SJCRH30 (cell line): ENCODE data around the gene ULK3. TPM values are rescaled to one million over a fixed set of nuclear protein-coding genes. Genes with fewer than 3 reads are reported as not detected.

Experiments
- DNase-seq, 2 experiments: peaks; one replicate each; pipeline ENCODE4 v3.0.0-alpha.2; 2015 to 2020
- H3K27ac ChIP-seq: fragments of 250-450 bp; sonication (Bioruptor Pico); 2 replicates; pipeline ENCODE4 v1.5.1; 2020; ENCODE audit warnings: mild to moderate bottlenecking, moderate library complexity
- H3K27me3 ChIP-seq: fragments of 250-450 bp; sonication (Bioruptor Pico); 2 replicates; pipeline ENCODE4 v1.5.1; 2020; ENCODE audit warnings: mild to moderate bottlenecking, moderate library complexity
- H3K36me3 ChIP-seq: fragments of 250-450 bp; sonication (Bioruptor Pico); 2 replicates; pipeline ENCODE4 v1.5.1; 2020; ENCODE audit warnings: mild to moderate bottlenecking, moderate library complexity
- H3K4me1 ChIP-seq: fragments of 250-450 bp; sonication (Bioruptor Pico); 2 replicates; pipeline ENCODE4 v1.5.1; 2020; ENCODE audit warnings: mild to moderate bottlenecking, moderate library complexity
- H3K4me3 ChIP-seq: fragments of 250-450 bp; sonication (Bioruptor Pico); 2 replicates; pipeline ENCODE4 v1.5.1; 2020; ENCODE audit warnings: mild to moderate bottlenecking, moderate library complexity
- H3K9me3 ChIP-seq: fragments of 250-450 bp; sonication (Bioruptor Pico); replicated peaks from 2 replicates; pipeline ENCODE4 v1.5.1; 2020; ENCODE audit warnings: mild to moderate bottlenecking, moderate library complexity
- total RNA-seq: library from RNA; depleted of rRNA; stranded (reverse); fragments of >200 nt; shearing (Covaris generic); gene quantifications from 2 replicates; pipeline ENCODE4 v1.2.3, GENCODE V29; 2014

Gene ULK3
- total RNA-seq, 1 experiment from 2014 or later = 28.3 TPM

- peak; percentile 95 to 96 for DNase-seq
- Histone ChIP-seq H3K27me3 (0 out of 2 replicates have a peak, but pooled peaks cover under 1% of the 10 kb centered on the region), H3K4me1 (0 out of 2 replicates have a peak, but pooled peaks cover 5% of the 10 kb centered on the region), H3K36me3 (no peaks in the 10 kb centered on the region), H3K4me3 (peak within 1 kb of the TSS; percentile 98), H3K9me3 (no peaks in the 10 kb centered on the region), H3K27ac (peak within 1 kb of the TSS; percentile 83)
These were observed 30.2 kb upstream of the ULK3 start, which contains the start of gene SCAMP2 for GRCh38 chr15:74873036-74873755. SCAMP2 (minus strand) TSS chr15:74873365; CDS start chr15:74873255, 110 bp downstream.

- Histone ChIP-seq H3K36me3 (0 out of 2 replicates have a peak, but pooled peaks cover 5% of the 10 kb centered on the region), H3K27me3 (no peaks in the 10 kb centered on the region), H3K9me3 (no peaks in the 10 kb centered on the region), H3K27ac (peak overlapping the region; percentile 83), H3K4me3 (peak overlapping the region; percentile 98), H3K4me1 (0 out of 2 replicates have a peak, but pooled peaks cover 5% of the 10 kb centered on the region)
- no peak for DNase-seq
These were observed 29.7 kb upstream of the ULK3 start for GRCh38 chr15:74872702-74873035.

GRCh38 chr15:74870436-74871215 lies 27.7 kb upstream of the ULK3 start:
- 0 out of 2 replicates have a peak, but pooled peaks cover 5% of the 10 kb centered on the region for H3K4me1 ChIP-seq
- H3K4me3 ChIP-seq = no peak overlapping the region
- H3K9me3 ChIP-seq = no peaks in the 10 kb centered on the region
- H3K27me3 ChIP-seq = no peaks in the 10 kb centered on the region
- H3K27ac ChIP-seq = no peak overlapping the region
- DNase-seq = no peak
- 0 out of 2 replicates have a peak, but pooled peaks cover 5% of the 10 kb centered on the region for H3K36me3 ChIP-seq

GRCh38 chr15:74869726-74870407 lies 26.9 kb upstream of the ULK3 start:
- no peak for DNase-seq
- Histone ChIP-seq H3K9me3 (no peaks in the 10 kb centered on the region), H3K27me3 (no peaks in the 10 kb centered on the region), H3K4me1 (0 out of 2 replicates have a peak, but pooled peaks cover 5% of the 10 kb centered on the region), H3K4me3 (no peak overlapping the region), H3K27ac (no peak overlapping the region), H3K36me3 (0 out of 2 replicates have a peak, but pooled peaks cover 5% of the 10 kb centered on the region)

GRCh38 chr15:74869372-74869725 lies 26.4 kb upstream of the ULK3 start:
- no peak overlapping the region for H3K27ac ChIP-seq
- H3K27me3 ChIP-seq = no peaks in the 10 kb centered on the region
- H3K4me1 ChIP-seq = 0 out of 2 replicates have a peak, but pooled peaks cover 5% of the 10 kb centered on the region
- H3K36me3 ChIP-seq = 0 out of 2 replicates have a peak, but pooled peaks cover 5% of the 10 kb centered on the region
- H3K4me3 ChIP-seq = no peak overlapping the region
- DNase-seq = no peak
- H3K9me3 ChIP-seq = no peaks in the 10 kb centered on the region

GRCh38 chr15:74868059-74868458 lies 25.1 kb upstream of the ULK3 start:
- no peaks in the 10 kb centered on the region for H3K4me1 ChIP-seq
- DNase-seq = no peak

GRCh38 chr15:74867466-74868038 lies 24.6 kb upstream of the ULK3 start:
- Histone ChIP-seq H3K4me1 (no peaks in the 10 kb centered on the region), H3K27ac (no peak overlapping the region), H3K4me3 (no peak overlapping the region), H3K27me3 (no peaks in the 10 kb centered on the region), H3K36me3 (0 out of 2 replicates have a peak, but pooled peaks cover 5% of the 10 kb centered on the region), H3K9me3 (no peaks in the 10 kb centered on the region)
- no peak for DNase-seq

More at GRCh38 chr15:74868059-74868458, 25.1 kb upstream of the ULK3 start:
- Histone ChIP-seq H3K27ac (no peak overlapping the region), H3K9me3 (no peaks in the 10 kb centered on the region), H3K27me3 (no peaks in the 10 kb centered on the region), H3K4me3 (no peak overlapping the region), H3K36me3 (0 out of 2 replicates have a peak, but pooled peaks cover 5% of the 10 kb centered on the region)

GRCh38 chr15:74866090-74866489 lies 23.1 kb upstream of the ULK3 start:
- Histone ChIP-seq H3K27me3 (no peaks in the 10 kb centered on the region), H3K27ac (no peak overlapping the region), H3K36me3 (0 out of 2 replicates have a peak, but pooled peaks cover 5% of the 10 kb centered on the region), H3K4me1 (no peaks in the 10 kb centered on the region), H3K4me3 (no peak overlapping the region), H3K9me3 (no peaks in the 10 kb centered on the region)
- no peak for DNase-seq

- Histone ChIP-seq H3K4me3 (no peak overlapping the region), H3K9me3 (no peaks in the 10 kb centered on the region), H3K36me3 (0 out of 2 replicates have a peak, but pooled peaks cover 5% of the 10 kb centered on the region), H3K4me1 (no peaks in the 10 kb centered on the region), H3K27ac (no peak overlapping the region), H3K27me3 (no peaks in the 10 kb centered on the region)
- DNase-seq = no peak
These were observed 22.4 kb upstream of the ULK3 start for GRCh38 chr15:74865316-74865715.

GRCh38 chr15:74864296-74864695 lies 21.3 kb upstream of the ULK3 start:
- Histone ChIP-seq H3K9me3 (no peaks in the 10 kb centered on the region), H3K4me3 (no peak overlapping the region), H3K27me3 (no peaks in the 10 kb centered on the region), H3K27ac (no peak overlapping the region), H3K4me1 (no peaks in the 10 kb centered on the region), H3K36me3 (0 out of 2 replicates have a peak, but pooled peaks cover 5% of the 10 kb centered on the region)
- no peak for DNase-seq

GRCh38 chr15:74863239-74864056 lies 20.5 kb upstream of the ULK3 start:
- H3K27ac ChIP-seq = no peak overlapping the region
- DNase-seq = no peak
- H3K9me3 ChIP-seq = no peaks in the 10 kb centered on the region

GRCh38 chr15:74858369-74858740 lies 15.4 kb upstream of the ULK3 start:
- Histone ChIP-seq H3K27me3 (no peaks in the 10 kb centered on the region), H3K4me3 (no peak overlapping the region), H3K9me3 (no peaks in the 10 kb centered on the region), H3K27ac (no peak overlapping the region), H3K36me3 (no peaks in the 10 kb centered on the region), H3K4me1 (no peaks in the 10 kb centered on the region)
- DNase-seq = no peak

More at GRCh38 chr15:74863239-74864056, 20.5 kb upstream of the ULK3 start:
- Histone ChIP-seq H3K27me3 (no peaks in the 10 kb centered on the region), H3K36me3 (0 out of 2 replicates have a peak, but pooled peaks cover 5% of the 10 kb centered on the region), H3K4me1 (no peaks in the 10 kb centered on the region), H3K4me3 (no peak overlapping the region)

GRCh38 chr15:74857671-74858368 lies 14.9 kb upstream of the ULK3 start:
- no peaks in the 10 kb centered on the region for H3K4me1 ChIP-seq
- DNase-seq = no peak

More at GRCh38 chr15:74857671-74858368, 14.9 kb upstream of the ULK3 start:
- H3K36me3 ChIP-seq = no peaks in the 10 kb centered on the region
- H3K4me3 ChIP-seq = no peak overlapping the region
- H3K27me3 ChIP-seq = no peaks in the 10 kb centered on the region
- no peak overlapping the region for H3K27ac ChIP-seq
- H3K9me3 ChIP-seq = no peaks in the 10 kb centered on the region
